Activated CD4-positive, alpha-beta T cell treated with anti-CD3 and anti-CD28 coated beads for 36 hours (primary cell): ENCODE data around the gene SMCO4. TPM values are rescaled to one million over a fixed set of nuclear protein-coding genes. Genes with fewer than 3 reads are reported as not detected.

Experiments used
- ATAC-seq: fragments of 200-7000 bp; cut with Tn5 transposase; one replicate; pipeline ENCODE4 v1.10.0; 2021; ENCODE audit warnings: mild to moderate bottlenecking, moderate library complexity
- CTCF ChIA-PET: fragments of 350-600 bp; sonication (Branson Sonifier 250); formaldehyde crosslinking; loops from one replicate; lab custom pipeline; 2021; ENCODE audit warnings: antibody characterized with exemption; lab: Charles Lee
- POLR2A ChIA-PET: fragments of 350-600 bp; sonication (Branson Sonifier 250); formaldehyde crosslinking; loops from one replicate; lab custom pipeline; 2021; ENCODE audit warnings: antibody characterized with exemption, inconsistent platforms; lab: Charles Lee
- DNase-seq: peaks from one replicate; pipeline ENCODE4 v3.0.0-alpha.2; 2020
- H3K27ac Mint-ChIP-seq: one replicate; pipeline ENCODE4 v1.8.0; 2021; ENCODE audit warnings: mixed read lengths
- H3K27me3 Mint-ChIP-seq: one replicate; pipeline ENCODE4 v1.8.0; 2021; ENCODE audit warnings: mixed read lengths
- H3K36me3 Mint-ChIP-seq: one replicate; pipeline ENCODE4 v1.8.0; 2021; ENCODE audit warnings: low read depth, mixed read lengths
- H3K4me1 Mint-ChIP-seq: one replicate; pipeline ENCODE4 v1.8.0; 2021; ENCODE audit warnings: mixed read lengths
- H3K4me3 Mint-ChIP-seq: one replicate; pipeline ENCODE4 v1.8.0; 2021; ENCODE audit warnings: mild to moderate bottlenecking, moderate library complexity, mixed read lengths
- H3K9me3 Mint-ChIP-seq: one replicate; pipeline ENCODE4 v1.8.0; 2021; ENCODE audit warnings: low read depth, mixed read lengths
- intact Hi-C, 2 experiments: fragments of 100-400 bp; cut with DNase I in 1 of 2; cut with micrococcal nuclease in 1 of 2; formaldehyde crosslinking; loops; one replicate each; pipeline versions ENCODE4 v1.14.2 to v1.15.1; 2022 to 2024; cut with DNase I, micrococcal nuclease
- total RNA-seq, 2 experiments: library from RNA; stranded (reverse); gene quantifications; one replicate each; pipeline ENCODE4 v1.2.3, GENCODE V29; 2021

SMCO4 gene
- total RNA-seq, 2 experiments from 2014 or later: 24.5 to 24.6 TPM

DNA sequence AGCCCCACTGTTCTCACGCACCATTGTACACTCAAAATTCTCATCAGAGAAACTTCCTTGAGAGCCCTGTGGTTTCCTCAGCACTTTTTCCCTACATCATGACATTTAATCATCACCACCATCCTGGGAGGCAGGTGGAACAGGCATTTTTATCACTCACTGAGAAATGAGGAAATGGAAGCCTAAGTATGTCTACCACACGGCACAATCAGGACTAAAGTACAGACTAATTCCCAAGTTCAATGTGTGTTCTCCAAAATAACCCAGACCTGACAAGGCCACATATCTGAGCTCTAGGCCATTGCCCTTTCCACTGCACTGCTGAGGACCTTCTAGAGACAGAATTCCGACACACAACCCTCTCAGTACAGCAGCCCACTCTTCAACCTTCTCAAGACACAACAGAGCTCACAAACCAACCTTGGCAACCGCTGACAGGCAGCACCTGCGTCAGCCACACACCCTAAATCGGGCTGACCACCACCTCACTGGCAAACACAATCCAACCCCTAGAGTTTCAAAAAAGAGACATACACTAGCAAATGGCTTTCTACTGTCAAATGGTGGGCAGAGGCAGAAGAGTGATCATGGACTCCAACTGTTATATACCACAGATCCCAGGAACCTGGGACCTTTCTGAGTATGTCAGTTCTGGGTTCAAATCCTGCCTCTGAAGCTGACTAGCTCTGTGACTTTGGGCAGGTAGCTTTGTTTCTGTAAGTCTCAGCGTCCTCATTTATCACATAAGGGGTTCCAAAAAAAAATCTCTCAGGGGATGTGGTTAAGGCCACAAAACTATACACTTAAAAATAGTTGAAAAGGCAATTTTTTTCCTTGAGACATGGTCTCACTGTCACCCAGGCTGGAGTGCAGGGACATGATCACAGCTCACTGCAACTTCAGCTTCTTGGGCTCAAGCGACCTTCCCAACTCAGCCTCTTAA lies 16.3 kb downstream of the SMCO4 start:
- no peaks in the 10 kb centered on the region for H3K27me3 Mint-ChIP-seq
- no peak overlapping the region for H3K4me3 Mint-ChIP-seq
- no peak for DNase-seq
- intact Hi-C loops: no loop called here
- peak overlapping the region; percentile 3 for H3K27ac Mint-ChIP-seq
- POLR2A ChIA-PET: no interaction called here
- no peaks in the 10 kb centered on the region for H3K36me3 Mint-ChIP-seq
- no peaks in the 10 kb centered on the region for H3K9me3 Mint-ChIP-seq
- ATAC-seq: no peak
- H3K4me1 Mint-ChIP-seq: peaks cover 68% of the 10 kb centered on the region
- CTCF ChIA-PET: no interaction called here

DNA sequence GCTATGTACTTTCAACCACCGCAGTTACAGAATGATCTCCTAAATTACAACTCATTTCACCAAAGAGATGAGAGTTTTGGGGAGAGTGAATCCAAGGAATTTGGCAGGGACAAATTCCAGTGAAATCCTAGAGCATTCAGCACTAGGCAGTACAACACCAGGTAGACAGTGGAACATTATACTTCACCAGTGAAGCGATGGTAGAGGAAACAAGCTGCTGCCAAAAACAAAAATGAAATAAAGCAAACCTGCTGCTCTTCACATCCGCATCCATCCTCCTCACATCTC lies 16.9 kb downstream of the SMCO4 start:
- ATAC-seq (no peak), DNase-seq (no peak)
- Mint-ChIP-seq H3K9me3 (no peaks in the 10 kb centered on the region), H3K27ac (peak overlapping the region; percentile 44), H3K36me3 (no peaks in the 10 kb centered on the region), H3K4me1 (peaks cover 70% of the 10 kb centered on the region), H3K27me3 (no peaks in the 10 kb centered on the region), H3K4me3 (no peak overlapping the region)
- ChIA-PET POLR2A (no interaction called here), CTCF (interaction anchor here (1.5 to 2.7 kb wide), 2 partner anchors 12 to 138 kb away, joined by 3 to 6 read pairs; no protein-coding TSS in a partner anchor)
- intact Hi-C loops: no loop called here

DNA sequence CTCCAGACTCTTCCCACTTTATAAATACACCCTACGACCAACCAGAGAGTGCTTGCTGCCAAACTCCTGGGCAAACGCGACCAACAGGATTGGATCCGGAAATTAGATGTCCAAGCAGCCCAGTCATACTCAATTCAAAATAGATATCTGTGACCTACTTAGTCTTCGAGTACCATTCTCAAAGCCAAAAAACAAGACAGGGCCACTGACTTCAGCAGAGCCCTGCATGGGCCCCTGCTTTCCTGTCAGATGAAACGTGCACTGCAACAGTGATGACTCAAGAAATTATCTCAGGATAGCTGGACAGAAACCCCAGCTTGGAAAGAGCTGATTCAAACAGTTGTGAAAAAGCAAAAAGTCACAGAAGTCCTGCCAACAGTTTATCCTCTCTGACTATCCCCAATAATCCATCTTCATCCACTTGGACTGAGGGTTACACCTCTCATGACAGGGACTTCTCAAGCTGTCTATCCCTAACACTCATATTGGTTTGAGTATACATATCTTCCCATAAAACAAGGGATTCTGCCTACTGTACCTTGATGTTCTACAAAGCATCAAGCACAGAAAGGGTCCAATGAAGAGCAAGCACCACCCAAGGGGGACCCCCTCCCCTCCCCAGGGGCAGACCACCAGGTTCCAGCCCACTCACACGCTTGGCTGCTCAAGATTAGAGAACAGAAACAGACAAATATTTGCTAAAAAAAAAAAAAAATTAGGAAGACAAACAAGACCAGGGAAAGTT lies 17.4 kb downstream of the SMCO4 start:
- Mint-ChIP-seq H3K27ac (peak overlapping the region; percentile 52), H3K9me3 (no peaks in the 10 kb centered on the region), H3K4me1 (peaks cover 72% of the 10 kb centered on the region), H3K36me3 (no peaks in the 10 kb centered on the region), H3K4me3 (no peak overlapping the region), H3K27me3 (no peaks in the 10 kb centered on the region)
- ATAC-seq (peak; percentile 52), DNase-seq (peak; percentile 38)
- intact Hi-C loops: no loop called here
- CTCF ChIA-PET: interaction anchor here (1.5 to 2.7 kb wide), 3 partner anchors 12 to 137 kb away, joined by 3 to 6 read pairs (median 6); no protein-coding TSS in a partner anchor
- POLR2A ChIA-PET: no interaction called here

DNA sequence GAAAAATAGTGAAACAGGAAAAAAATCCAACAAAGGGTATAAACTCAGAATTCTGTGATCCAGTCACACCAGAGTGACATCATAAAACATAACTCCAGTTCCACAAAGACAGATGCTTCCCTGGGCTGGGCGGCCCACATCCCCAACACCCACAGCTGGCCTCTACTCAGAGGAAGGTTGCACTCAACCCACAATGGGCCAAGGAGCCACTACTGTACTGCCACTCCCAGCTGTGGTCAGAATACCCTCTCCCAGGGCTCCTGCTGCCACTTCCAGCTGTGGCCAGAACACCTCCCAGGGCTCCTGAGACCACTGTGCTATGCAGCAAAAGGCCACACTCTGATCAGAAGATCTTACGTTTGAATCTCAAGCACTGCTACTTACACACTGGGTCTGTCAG lies 18.3 kb downstream of the SMCO4 start:
- Mint-ChIP-seq H3K27ac (peak overlapping the region; percentile 53), H3K4me1 (peaks cover 70% of the 10 kb centered on the region), H3K27me3 (no peaks in the 10 kb centered on the region), H3K36me3 (no peaks in the 10 kb centered on the region), H3K9me3 (no peaks in the 10 kb centered on the region), H3K4me3 (no peak overlapping the region)
- ChIA-PET POLR2A (no interaction called here), CTCF (interaction anchor here (1.5 to 2.7 kb wide), 3 partner anchors 11 to 136 kb away, joined by 3 to 6 read pairs (median 6); no protein-coding TSS in a partner anchor)
- ATAC-seq: no peak
- DNase-seq: no peak
- intact Hi-C loops: no loop called here

DNA sequence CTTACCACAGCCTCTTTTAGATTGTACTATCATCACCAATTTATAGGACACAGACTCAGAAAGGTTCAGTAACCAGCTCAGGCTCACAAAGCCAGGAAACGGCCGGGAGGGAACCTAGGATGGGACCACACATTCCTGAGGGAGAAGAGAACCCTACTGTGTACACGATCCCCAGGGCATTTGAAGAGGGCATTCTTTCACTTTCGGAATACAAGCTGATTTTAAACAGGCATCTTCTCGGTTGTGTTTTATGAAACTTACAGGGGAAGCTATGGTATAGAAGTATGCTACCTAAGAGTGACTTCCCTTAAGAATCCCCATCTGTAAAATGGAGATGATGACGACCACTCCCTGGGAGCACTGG lies 19.0 kb downstream of the SMCO4 start:
- ATAC-seq (no peak), DNase-seq (no peak)
- Mint-ChIP-seq H3K27me3 (no peaks in the 10 kb centered on the region), H3K9me3 (no peaks in the 10 kb centered on the region), H3K4me1 (peaks cover 66% of the 10 kb centered on the region), H3K4me3 (no peak overlapping the region), H3K27ac (peak overlapping the region; percentile 53), H3K36me3 (no peaks in the 10 kb centered on the region)
- intact Hi-C loops: no loop called here
- ChIA-PET POLR2A (no interaction called here), CTCF (interaction anchor here (1.0 to 2.7 kb wide), 4 partner anchors 10 to 275 kb away, joined by 3 to 6 read pairs (median 5); no protein-coding TSS in a partner anchor)

DNA sequence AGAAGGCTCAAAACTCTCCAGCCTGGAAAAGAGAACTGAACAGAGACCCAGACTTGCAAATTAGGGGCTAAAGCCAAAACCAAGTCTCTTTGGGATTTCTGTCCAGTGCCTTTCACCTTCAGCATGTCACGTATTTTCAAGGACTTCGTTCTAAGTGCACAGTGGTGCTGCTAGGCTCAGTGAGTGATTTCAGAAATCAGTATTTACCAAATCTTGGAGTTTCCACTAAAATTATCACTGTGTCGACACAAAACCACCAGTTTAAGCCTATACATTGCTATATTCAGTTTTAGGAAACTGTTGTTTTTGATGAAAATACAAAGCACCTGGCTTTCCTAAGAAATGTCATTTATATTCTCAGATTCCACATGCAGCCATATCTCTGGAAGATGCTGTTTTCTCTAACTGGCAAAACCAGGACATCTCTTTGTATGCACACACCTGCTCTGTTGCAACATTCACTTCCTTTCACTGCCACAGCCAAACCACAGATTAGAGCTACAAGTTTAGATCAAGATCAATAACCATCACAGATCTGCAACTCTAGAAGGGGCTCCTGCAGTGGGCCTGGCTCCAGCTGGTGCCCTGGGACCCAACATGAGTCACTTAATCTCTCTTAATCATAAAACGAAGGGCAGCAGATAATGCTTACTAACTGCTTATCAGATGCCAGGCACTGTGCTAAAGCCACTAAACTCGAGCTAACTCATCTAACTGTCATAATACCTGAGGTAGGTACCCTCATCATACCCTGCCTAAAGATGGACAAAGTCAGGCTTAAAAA lies 22.3 kb downstream of the SMCO4 start:
- Mint-ChIP-seq H3K4me1 (peaks cover 52% of the 10 kb centered on the region), H3K4me3 (no peak overlapping the region), H3K27me3 (no peaks in the 10 kb centered on the region), H3K9me3 (no peaks in the 10 kb centered on the region), H3K36me3 (no peaks in the 10 kb centered on the region), H3K27ac (no peak overlapping the region)
- ATAC-seq (peak; percentile 45), DNase-seq (peak; percentile 19)
- ChIA-PET CTCF (interaction anchor here (0.6 to 1.0 kb wide), 2 partner anchors 12 to 20 kb away, joined by 3 to 7 read pairs; no protein-coding TSS in a partner anchor), POLR2A (no interaction called here)
- intact Hi-C loops: no loop called here

DNA sequence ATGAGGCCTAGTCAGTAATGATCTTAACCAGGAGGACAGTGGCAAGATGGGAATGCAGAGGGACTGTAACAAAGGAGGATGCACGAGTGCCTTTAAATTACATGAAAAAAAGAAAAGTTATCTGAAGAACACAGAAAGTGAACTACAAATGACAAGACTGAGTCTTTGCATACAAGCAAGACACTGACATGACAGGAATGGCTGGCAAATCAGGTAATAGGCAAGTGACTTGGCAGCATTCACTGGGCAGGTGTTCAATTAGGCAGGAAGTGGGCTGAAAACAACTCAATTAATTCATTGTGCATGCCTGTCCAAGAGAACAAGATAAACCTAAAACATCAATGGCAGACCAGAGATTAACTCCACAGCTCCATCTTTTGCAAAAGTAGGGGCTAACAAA lies 24.0 kb downstream of the SMCO4 start:
- peaks cover 35% of the 10 kb centered on the region for H3K4me1 Mint-ChIP-seq
- CTCF ChIA-PET: no interaction called here
- no peak for ATAC-seq

DNA sequence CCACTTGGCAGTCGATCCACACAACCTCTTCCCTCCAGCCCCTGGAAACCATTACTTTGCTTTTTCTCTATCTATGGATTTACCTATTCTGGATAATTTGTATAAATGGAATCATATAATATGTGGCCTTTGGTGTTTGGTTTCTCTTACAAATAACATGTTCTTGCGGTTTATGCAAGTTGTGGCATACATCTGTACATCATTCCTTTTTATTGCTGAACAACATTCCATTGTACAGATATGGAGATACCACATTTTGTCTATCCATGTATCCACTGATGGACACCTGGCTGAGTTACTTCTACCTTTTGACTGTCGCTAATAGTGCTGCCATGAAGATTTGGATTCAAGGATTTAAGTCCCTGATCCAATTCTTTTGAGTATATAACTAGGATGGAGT lies 25.1 kb downstream of the SMCO4 start:
- ATAC-seq: no peak
- intact Hi-C loops: no loop called here
- CTCF ChIA-PET: no interaction called here
- Mint-ChIP-seq H3K27ac (no peak overlapping the region), H3K9me3 (no peaks in the 10 kb centered on the region), H3K27me3 (no peaks in the 10 kb centered on the region), H3K36me3 (peaks cover 2% of the 10 kb centered on the region), H3K4me1 (peaks cover 29% of the 10 kb centered on the region), H3K4me3 (no peak overlapping the region)
- POLR2A ChIA-PET: no interaction called here
- DNase-seq: no peak

More for the DNA sequence above, 24.0 kb downstream of the SMCO4 start:
- Mint-ChIP-seq H3K27ac (no peak overlapping the region), H3K9me3 (no peaks in the 10 kb centered on the region), H3K27me3 (no peaks in the 10 kb centered on the region), H3K36me3 (no peaks in the 10 kb centered on the region), H3K4me3 (no peak overlapping the region)
- no peak for DNase-seq
- POLR2A ChIA-PET: no interaction called here
- intact Hi-C loops: no loop called here

DNA sequence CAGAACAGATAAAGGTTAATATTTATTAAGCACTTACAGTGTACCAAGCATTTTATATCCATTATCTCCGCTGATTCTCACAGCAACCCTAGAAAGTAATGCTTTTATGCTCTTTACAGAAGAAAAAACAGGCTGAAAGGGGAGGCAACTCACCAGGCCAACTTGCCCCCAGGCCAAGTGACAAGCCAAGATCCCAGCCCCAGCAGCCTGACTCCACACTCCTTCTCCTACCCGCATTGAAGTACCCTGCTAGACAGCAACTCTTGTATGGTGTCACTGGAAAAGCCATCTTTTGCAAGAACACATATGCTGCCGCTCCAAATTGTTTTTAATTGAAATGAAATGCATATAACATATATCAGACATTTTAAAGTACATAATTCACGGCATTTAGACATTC lies 25.6 kb downstream of the SMCO4 start:
- ATAC-seq (no peak), DNase-seq (no peak)
- Mint-ChIP-seq H3K27ac (no peak overlapping the region), H3K4me3 (no peak overlapping the region), H3K9me3 (no peaks in the 10 kb centered on the region), H3K4me1 (peaks cover 29% of the 10 kb centered on the region), H3K27me3 (no peaks in the 10 kb centered on the region), H3K36me3 (peaks cover 2% of the 10 kb centered on the region)
- intact Hi-C loops: no loop called here
- POLR2A ChIA-PET: no interaction called here
- CTCF ChIA-PET: no interaction called here

DNA sequence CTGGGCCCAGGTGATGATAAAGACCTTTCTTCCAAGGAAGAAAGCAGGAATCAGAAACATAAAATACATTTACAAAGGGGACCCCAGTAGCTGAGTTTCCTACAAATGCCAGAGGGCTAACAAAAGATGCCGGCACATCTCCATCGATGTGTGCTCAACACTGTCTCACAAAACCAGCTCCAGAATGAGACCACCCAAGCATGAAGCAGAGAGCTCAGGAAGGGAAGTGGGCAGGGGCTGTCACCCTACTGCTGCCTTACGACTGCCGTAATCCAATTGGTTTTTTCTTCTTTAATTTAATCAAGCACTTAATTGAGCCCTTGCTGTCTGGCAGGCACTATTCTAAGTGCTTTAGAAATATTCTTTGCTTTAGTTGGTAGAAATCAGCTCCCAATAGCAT lies 26.1 kb downstream of the SMCO4 start:
- POLR2A ChIA-PET: no interaction called here
- peaks cover 29% of the 10 kb centered on the region for H3K4me1 Mint-ChIP-seq
- no peaks in the 10 kb centered on the region for H3K27me3 Mint-ChIP-seq
- DNase-seq (no peak), ATAC-seq (no peak)
- no peaks in the 10 kb centered on the region for H3K9me3 Mint-ChIP-seq
- H3K27ac Mint-ChIP-seq: no peak overlapping the region
- CTCF ChIA-PET: interaction anchor here (0.6 kb wide), 1 partner anchor 31 kb away, joined by 3 read pairs; no protein-coding TSS in a partner anchor
- H3K4me3 Mint-ChIP-seq: no peak overlapping the region
- intact Hi-C loops: no loop called here
- H3K36me3 Mint-ChIP-seq: peaks cover 2% of the 10 kb centered on the region

DNA sequence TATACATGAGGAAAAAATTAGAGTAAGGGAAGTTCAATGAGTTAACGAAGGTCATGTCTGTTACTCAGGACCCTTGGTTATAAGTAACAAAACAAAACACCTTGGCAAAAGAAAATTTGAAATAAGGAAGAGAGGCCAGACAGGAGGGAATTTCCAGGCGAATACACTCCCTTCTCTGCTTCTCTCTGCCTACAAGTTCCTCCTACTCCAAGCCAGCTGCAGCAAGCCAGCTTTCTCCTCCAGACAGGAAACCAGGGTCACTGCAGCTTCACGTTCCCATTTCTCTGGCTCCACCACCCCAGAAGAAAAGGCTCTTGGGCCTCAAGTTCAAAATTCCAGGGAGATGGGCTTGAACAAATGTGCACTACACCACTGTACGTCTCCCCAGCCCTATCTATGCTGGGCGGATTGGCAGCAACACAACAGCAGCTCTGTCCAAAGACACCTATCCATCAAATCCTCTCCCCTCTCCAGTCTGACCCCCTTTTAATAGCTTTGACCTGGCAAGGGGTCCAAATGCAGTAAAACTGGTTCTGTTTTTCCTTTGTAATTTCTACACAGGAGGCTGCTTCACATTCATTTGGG lies 27.7 kb downstream of the SMCO4 start:
- CTCF ChIA-PET: interaction anchor here (1.0 to 1.4 kb wide), 3 partner anchors 17 to 35 kb away, joined by 3 read pairs; no protein-coding TSS in a partner anchor
- ATAC-seq (no peak), DNase-seq (no peak)
- Mint-ChIP-seq H3K4me3 (no peak overlapping the region), H3K27ac (no peak overlapping the region), H3K9me3 (no peaks in the 10 kb centered on the region), H3K27me3 (no peaks in the 10 kb centered on the region), H3K4me1 (peaks cover 24% of the 10 kb centered on the region), H3K36me3 (peaks cover 2% of the 10 kb centered on the region)
- intact Hi-C loops: no loop called here
- POLR2A ChIA-PET: no interaction called here
